ENCODE measurements around the gene SIPA1L3. TPM values are rescaled to one million over a fixed set of nuclear protein-coding genes. Genes with fewer than 3 reads are reported as not detected.

SIPA1L3 gene
- total and polyA plus RNA-seq, 2 experiments from 2014 or later, result 15.7 to 54.1 TPM

- peaks cover 9% of the 10 kb centered on the region for H3K27me3 Mint-ChIP-seq (ENCODE audit: insufficient read depth, low read depth, poor library complexity)
- TF ChIP-seq ZNF331 (CRISPR knock-in tag; IDR thresholded peaks at IDR 0.05; ENCODE audit: low read depth), result no peak
- no peak for ATAC-seq
Measured at GRCh38 chr19:38193445-38193844, 286.4 kb downstream of the SIPA1L3 start.

GRCh38 chr19:38194061-38194701 lies 287.2 kb downstream of the SIPA1L3 start:
- Mint-ChIP-seq H3K27me3 (ENCODE audit: insufficient read depth, low read depth, poor library complexity) (peaks cover 11% of the 10 kb centered on the region), H3K4me3 (no peak overlapping the region), H3K4me1 (peaks cover 2% of the 10 kb centered on the region; the same call in 1 of the 3 replicates), H3K27ac (no peak overlapping the region), H3K36me3 (ENCODE audit: low read depth) (peaks cover 19% of the 10 kb centered on the region), H3K9me3 (no peaks in the 10 kb centered on the region)
- DNase-seq (ENCODE audit: low spot score), result no peak
- Histone ChIP-seq H4K20me1 (replicated peaks; ENCODE audit: insufficient read depth) (peaks cover 8% of the 10 kb centered on the region; the same call in 1 of the 2 replicates), H3K4me1 (ENCODE audit: insufficient read depth) (no peaks in the 10 kb centered on the region), H3F3A (replicated peaks; ENCODE audit: low read depth) (no peaks in the 10 kb centered on the region), H3K27ac (ENCODE audit: low read depth) (no peak overlapping the region), H3K79me2 (replicated peaks; ENCODE audit: insufficient read depth) (no peaks in the 10 kb centered on the region), H2AFZ (no peak overlapping the region), H3K4me2 (no peak overlapping the region), H3K27me3 (ENCODE audit: insufficient read depth) (no peaks in the 10 kb centered on the region), H3K9me2 (ENCODE audit: insufficient read depth) (no peaks in the 10 kb centered on the region), H3K36me3 (ENCODE audit: insufficient read depth) (no peaks in the 10 kb centered on the region), H3K4me3 (no peak overlapping the region)
- ATAC-seq, result no peak
- TF ChIP-seq, protein P1, sequence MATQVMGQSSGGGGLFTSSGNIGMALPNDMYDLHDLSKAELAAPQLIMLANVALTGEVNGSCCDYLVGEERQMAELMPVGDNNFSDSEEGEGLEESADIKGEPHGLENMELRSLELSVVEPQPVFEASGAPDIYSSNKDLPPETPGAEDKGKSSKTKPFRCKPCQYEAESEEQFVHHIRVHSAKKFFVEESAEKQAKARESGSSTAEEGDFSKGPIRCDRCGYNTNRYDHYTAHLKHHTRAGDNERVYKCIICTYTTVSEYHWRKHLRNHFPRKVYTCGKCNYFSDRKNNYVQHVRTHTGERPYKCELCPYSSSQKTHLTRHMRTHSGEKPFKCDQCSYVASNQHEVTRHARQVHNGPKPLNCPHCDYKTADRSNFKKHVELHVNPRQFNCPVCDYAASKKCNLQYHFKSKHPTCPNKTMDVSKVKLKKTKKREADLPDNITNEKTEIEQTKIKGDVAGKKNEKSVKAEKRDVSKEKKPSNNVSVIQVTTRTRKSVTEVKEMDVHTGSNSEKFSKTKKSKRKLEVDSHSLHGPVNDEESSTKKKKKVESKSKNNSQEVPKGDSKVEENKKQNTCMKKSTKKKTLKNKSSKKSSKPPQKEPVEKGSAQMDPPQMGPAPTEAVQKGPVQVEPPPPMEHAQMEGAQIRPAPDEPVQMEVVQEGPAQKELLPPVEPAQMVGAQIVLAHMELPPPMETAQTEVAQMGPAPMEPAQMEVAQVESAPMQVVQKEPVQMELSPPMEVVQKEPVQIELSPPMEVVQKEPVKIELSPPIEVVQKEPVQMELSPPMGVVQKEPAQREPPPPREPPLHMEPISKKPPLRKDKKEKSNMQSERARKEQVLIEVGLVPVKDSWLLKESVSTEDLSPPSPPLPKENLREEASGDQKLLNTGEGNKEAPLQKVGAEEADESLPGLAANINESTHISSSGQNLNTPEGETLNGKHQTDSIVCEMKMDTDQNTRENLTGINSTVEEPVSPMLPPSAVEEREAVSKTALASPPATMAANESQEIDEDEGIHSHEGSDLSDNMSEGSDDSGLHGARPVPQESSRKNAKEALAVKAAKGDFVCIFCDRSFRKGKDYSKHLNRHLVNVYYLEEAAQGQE (IDR thresholded peaks at IDR 0.05; ENCODE audit: unreplicated experiment), result no peak
- TF ChIP-seq EZH2 (IDR thresholded peaks at IDR 0.05; ENCODE audit: low read depth, unreplicated experiment), result no peak
- no peak for TF ChIP-seq EZH2phosphoT487 (IDR thresholded peaks at IDR 0.05; ENCODE audit: unreplicated experiment)
- TF ChIP-seq ZNF462 (CRISPR knock-in tag; IDR thresholded peaks at IDR 0.05), result no peak
- TF ChIP-seq CTCF (conservative IDR thresholded peaks at IDR 0.05; ENCODE audit: low read depth in 2 of 2), result no peak

More at GRCh38 chr19:38193445-38193844, 286.4 kb downstream of the SIPA1L3 start:
- H3K4me3 Mint-ChIP-seq, result no peak overlapping the region
- DNase-seq (ENCODE audit: low spot score), result no peak
- Histone ChIP-seq H3K4me3 (no peak overlapping the region), H3K9me2 (ENCODE audit: insufficient read depth) (no peaks in the 10 kb centered on the region), H3K27me3 (ENCODE audit: insufficient read depth) (no peaks in the 10 kb centered on the region), H4K20me1 (replicated peaks; ENCODE audit: insufficient read depth) (peaks cover 8% of the 10 kb centered on the region; the same call in 1 of the 2 replicates), H3K4me2 (no peak overlapping the region), H3F3A (replicated peaks; ENCODE audit: low read depth) (no peaks in the 10 kb centered on the region), H3K4me1 (ENCODE audit: insufficient read depth) (no peaks in the 10 kb centered on the region), H3K79me2 (replicated peaks; ENCODE audit: insufficient read depth) (no peaks in the 10 kb centered on the region), H2AFZ (no peak overlapping the region), H3K27ac (ENCODE audit: low read depth) (no peak overlapping the region), H3K36me3 (ENCODE audit: insufficient read depth) (no peaks in the 10 kb centered on the region)
- peaks cover 19% of the 10 kb centered on the region for H3K36me3 Mint-ChIP-seq (ENCODE audit: low read depth)
- H3K27ac Mint-ChIP-seq, result no peak overlapping the region
- H3K9me3 Mint-ChIP-seq, result no peaks in the 10 kb centered on the region; the same call in 2 of the 3 replicates
- H3K4me1 Mint-ChIP-seq, result peaks cover 2% of the 10 kb centered on the region; the same call in 1 of the 3 replicates

Data from GM23338 (cell line).